Left cardiac atrium (tissue), 4 donors: Measurements from ENCODE around the gene SETD7. TPM values are rescaled to one million over a fixed set of nuclear protein-coding genes. Genes with fewer than 3 reads are reported as not detected.

Experiments
- ATAC-seq, 2 donors: fragments of 200-7000 bp; cut with Tn5 transposase; one replicate each; pipeline ENCODE4 v1.9.1; 2020; ENCODE audit warnings: mild to moderate bottlenecking in 2 of 2, moderate library complexity in 2 of 2
- DNase-seq: peaks from one replicate; pipeline ENCODE4 v3.0.0-alpha.2; 2020
- intact Hi-C, 2 donors: fragments of 100-400 bp; cut with DNase I; formaldehyde crosslinking; loops; one replicate each; pipeline versions ENCODE4 v1.14.1 to v1.15.1; 2022 to 2023
- long read RNA-seq: library from polyadenylated mRNA; unstranded; transcript quantifications from one replicate; pipeline ENCODE4 v2.0.0, GENCODE V29; 2021
- total RNA-seq, 2 donors: library from RNA; stranded (reverse); fragmentation: NEBNext Ultra II Directional; extraction: Animal tissue kit (Norgen Biotek cat#: 25700); gene quantifications; one replicate each; pipeline ENCODE4 v1.2.1, GENCODE V29; 2021
- donor health status: DM: no; HTN: yes; CAD: no.
- donor health status: DM: no; HTN: yes; CAD: no; lungs with severe emphysema.
- donor health status: DM: yes; HTN: yes; CAD: no.
- donor health status: Dilated cardiomyopathy.

SETD7 gene
- 10 to 100 TPM; 51.6 to 52.1 TPM for total RNA-seq
- long read RNA-seq, full-length matches to known transcripts, result 4 of 19 reads
- long read RNA-seq, partial matches to known transcripts, result 0 of 19 reads
- long read RNA-seq, other reads (novel, unspliced or antisense), result 15 of 19 reads

- intact Hi-C loops, result no loop called here
Observed at GRCh38 chr4:139556071-139556723, at the start of gene SETD7. TSS of gene SETD7 (minus strand) at chr4:139556219. CDS start at chr4:139556137, 82 bp downstream.

GRCh38 chr4:139605516-139605915 is 49.5 kb upstream of the SETD7 start:
- ATAC-seq (no peak), DNase-seq (no peak)
- intact Hi-C loops, result no loop called here

More at GRCh38 chr4:139556071-139556723, at the start of gene SETD7:
- DNase-seq (peak; percentile 85), ATAC-seq (peak; percentile 73 to 80)

- no peak for DNase-seq
- intact Hi-C loops, result loop anchor here (1.0 to 5.0 kb wide), 3 partner anchors 48 to 519 kb away; no protein-coding TSS in a partner anchor
- peak; percentile 51 to 70 for ATAC-seq
Observed at GRCh38 chr4:139603576-139604410, 47.8 kb upstream of the SETD7 start.

- intact Hi-C loops, result loop anchor here (1.0 to 5.0 kb wide), 3 partner anchors 48 to 519 kb away; no protein-coding TSS in a partner anchor
- DNase-seq (no peak), ATAC-seq (no peak)
Observed at GRCh38 chr4:139602776-139603360, 46.8 kb upstream of the SETD7 start.

GRCh38 chr4:139600662-139601061 is 44.6 kb upstream of the SETD7 start:
- no peak for ATAC-seq
- DNase-seq, result no peak
- intact Hi-C loops, result loop anchor here (5.0 kb wide), 2 partner anchors 52 to 522 kb away; no protein-coding TSS in a partner anchor

- no peak for ATAC-seq
- intact Hi-C loops, result loop anchor here (5.0 kb wide), 2 partner anchors 53 to 523 kb away; no protein-coding TSS in a partner anchor
- DNase-seq, result no peak
Observed at GRCh38 chr4:139599594-139600374, 43.8 kb upstream of the SETD7 start.

GRCh38 chr4:139599076-139599475 is 43.1 kb upstream of the SETD7 start:
- ATAC-seq (no peak), DNase-seq (no peak)
- intact Hi-C loops, result no loop called here

GRCh38 chr4:139596684-139597279 is 40.8 kb upstream of the SETD7 start:
- no peak for DNase-seq
- no peak for ATAC-seq
- intact Hi-C loops, result no loop called here

GRCh38 chr4:139596034-139596683 is 40.1 kb upstream of the SETD7 start:
- intact Hi-C loops, result no loop called here
- DNase-seq (peak; percentile 36), ATAC-seq (peak in 1 of 2 donors; percentile 61)

- DNase-seq (no peak), ATAC-seq (no peak)
- intact Hi-C loops, result no loop called here
Observed at GRCh38 chr4:139594591-139595185, 38.7 kb upstream of the SETD7 start.

GRCh38 chr4:139593091-139593564 is 37.1 kb upstream of the SETD7 start:
- intact Hi-C loops, result no loop called here
- peak in 1 of 2 donors; percentile 45 for ATAC-seq
- DNase-seq, result no peak

- intact Hi-C loops, result no loop called here
- DNase-seq (peak; percentile 41), ATAC-seq (peak; percentile 50 to 91)
Observed at GRCh38 chr4:139589336-139590018, 33.5 kb upstream of the SETD7 start.

GRCh38 chr4:139587446-139587845 is 31.4 kb upstream of the SETD7 start:
- no peak for DNase-seq
- intact Hi-C loops, result no loop called here
- ATAC-seq, result no peak

- no peak for DNase-seq
- peak in 1 of 2 donors; percentile 59 for ATAC-seq
- intact Hi-C loops, result no loop called here
Observed at GRCh38 chr4:139585473-139585872, 29.5 kb upstream of the SETD7 start.

GRCh38 chr4:139584784-139585183 is 28.8 kb upstream of the SETD7 start:
- ATAC-seq, result no peak
- DNase-seq, result no peak
- intact Hi-C loops, result no loop called here

GRCh38 chr4:139584013-139584412 is 28.0 kb upstream of the SETD7 start:
- DNase-seq (no peak), ATAC-seq (no peak)
- intact Hi-C loops, result no loop called here

GRCh38 chr4:139582044-139582443 is 26.0 kb upstream of the SETD7 start:
- ATAC-seq, result no peak
- intact Hi-C loops, result no loop called here
- no peak for DNase-seq
